ENCODE measurements around the gene NCOA5.
A peak's percentile ranks its signal among the peaks of the same experiment; 100 is the strongest.
"Not testable (repeated sequence)": the region's sequence is repeated elsewhere in the genome, so short reads cannot be mapped to it uniquely, and the experiment has no call there.

Gene NCOA5

GRCh38 chr20:46091622-46092535 is 2.1 kb upstream of the NCOA5 start:
- DNase-seq (ENCODE audit: low read depth in 3 of 3): not testable (repeated sequence)

GRCh38 chr20:46089167-46089416 is 670 bp downstream of the NCOA5 start:
- DNase-seq (ENCODE audit: low read depth in 3 of 3): peak in 2 of 3 donors; percentile 21 to 57

GRCh38 chr20:46088409-46089166 is 1.2 kb downstream of the NCOA5 start:
- no peak for DNase-seq (ENCODE audit: low read depth in 3 of 3)

- DNase-seq (ENCODE audit: low read depth in 3 of 3): no peak
Measured at GRCh38 chr20:46087161-46087560, 2.6 kb downstream of the NCOA5 start.

GRCh38 chr20:46085179-46085851 is 4.4 kb downstream of the NCOA5 start:
- no peak for DNase-seq (ENCODE audit: low read depth in 3 of 3)

GRCh38 chr20:46084805-46085178 is 5.0 kb downstream of the NCOA5 start:
- DNase-seq (ENCODE audit: low read depth in 3 of 3): no peak

- DNase-seq (ENCODE audit: low read depth in 3 of 3): no peak
Measured at GRCh38 chr20:46083531-46084061, 6.2 kb downstream of the NCOA5 start.

- DNase-seq (ENCODE audit: low read depth in 3 of 3): no peak
Measured at GRCh38 chr20:46083101-46083500, 6.7 kb downstream of the NCOA5 start.

- DNase-seq (ENCODE audit: low read depth in 3 of 3): no peak
Measured at GRCh38 chr20:46081074-46081473, 8.7 kb downstream of the NCOA5 start.

- no peak for DNase-seq (ENCODE audit: low read depth in 3 of 3)
Measured at GRCh38 chr20:46078954-46079353, 10.8 kb downstream of the NCOA5 start.

- DNase-seq (ENCODE audit: low read depth in 3 of 3): no peak
Measured at GRCh38 chr20:46077642-46078305, 12.0 kb downstream of the NCOA5 start.

- DNase-seq (ENCODE audit: low read depth in 3 of 3): no peak
Measured at GRCh38 chr20:46076806-46077205, 13.0 kb downstream of the NCOA5 start.

- DNase-seq (ENCODE audit: low read depth in 3 of 3): no peak
Measured at GRCh38 chr20:46074006-46074405, 15.8 kb downstream of the NCOA5 start.

GRCh38 chr20:46073443-46073842 is 16.3 kb downstream of the NCOA5 start:
- DNase-seq (ENCODE audit: low read depth in 3 of 3): no peak

- no peak for DNase-seq (ENCODE audit: low read depth in 3 of 3)
Measured at GRCh38 chr20:46073024-46073423, 16.7 kb downstream of the NCOA5 start.

- no peak for DNase-seq (ENCODE audit: low read depth in 3 of 3)
Measured at GRCh38 chr20:46071573-46071972, 18.2 kb downstream of the NCOA5 start.

- no peak for DNase-seq (ENCODE audit: low read depth in 3 of 3)
Measured at GRCh38 chr20:46070215-46070900, 19.4 kb downstream of the NCOA5 start.

GRCh38 chr20:46065691-46066090 is 24.1 kb downstream of the NCOA5 start:
- DNase-seq (ENCODE audit: low read depth in 3 of 3): no peak

GRCh38 chr20:46065006-46065405 is 24.8 kb downstream of the NCOA5 start:
- no peak for DNase-seq (ENCODE audit: low read depth in 3 of 3)

- no peak for DNase-seq (ENCODE audit: low read depth in 3 of 3)
Measured at GRCh38 chr20:46063652-46064054, 26.1 kb downstream of the NCOA5 start.

- DNase-seq (ENCODE audit: low read depth in 3 of 3): no peak
Measured at GRCh38 chr20:46063151-46063550, 26.6 kb downstream of the NCOA5 start.

Measured in stimulated activated CD4-positive, alpha-beta T cell treated with anti-CD3 and anti-CD28 coated beads, TNF-alpha, amount 100 ng/mL, for 48 hours (primary cell).